Ovary (tissue), 3 donors: ENCODE data around the gene CRYZL1.

Experiments
- EP300 ChIP-seq: sonication (generic); formaldehyde crosslinking; IDR thresholded peaks from one replicate; pipeline ENCODE4 v1.6.1; 2017; ENCODE audit warnings: antibody characterized with exemption
- POLR2A ChIP-seq: fragments of 450-650 bp; IDR thresholded peaks from one replicate; pipeline ENCODE4 v1.6.1; 2017; ENCODE audit warnings: antibody characterized with exemption, mild to moderate bottlenecking, moderate library complexity
- TF ChIP-seq, protein P1 (sequence below), 3 donors: fragments of 450-650 bp in 2 of 3; fragments of 200-600 bp in 1 of 3; IDR thresholded peaks; one replicate each; pipeline versions ENCODE4 v1.5.1 to v1.8.0; 2016 to 2022; ENCODE audit warnings: antibody characterized with exemption in 3 of 3, mild to moderate bottlenecking in 1 of 3
- donor health status: DM: no; HTN: no; CAD: no.

DNA sequence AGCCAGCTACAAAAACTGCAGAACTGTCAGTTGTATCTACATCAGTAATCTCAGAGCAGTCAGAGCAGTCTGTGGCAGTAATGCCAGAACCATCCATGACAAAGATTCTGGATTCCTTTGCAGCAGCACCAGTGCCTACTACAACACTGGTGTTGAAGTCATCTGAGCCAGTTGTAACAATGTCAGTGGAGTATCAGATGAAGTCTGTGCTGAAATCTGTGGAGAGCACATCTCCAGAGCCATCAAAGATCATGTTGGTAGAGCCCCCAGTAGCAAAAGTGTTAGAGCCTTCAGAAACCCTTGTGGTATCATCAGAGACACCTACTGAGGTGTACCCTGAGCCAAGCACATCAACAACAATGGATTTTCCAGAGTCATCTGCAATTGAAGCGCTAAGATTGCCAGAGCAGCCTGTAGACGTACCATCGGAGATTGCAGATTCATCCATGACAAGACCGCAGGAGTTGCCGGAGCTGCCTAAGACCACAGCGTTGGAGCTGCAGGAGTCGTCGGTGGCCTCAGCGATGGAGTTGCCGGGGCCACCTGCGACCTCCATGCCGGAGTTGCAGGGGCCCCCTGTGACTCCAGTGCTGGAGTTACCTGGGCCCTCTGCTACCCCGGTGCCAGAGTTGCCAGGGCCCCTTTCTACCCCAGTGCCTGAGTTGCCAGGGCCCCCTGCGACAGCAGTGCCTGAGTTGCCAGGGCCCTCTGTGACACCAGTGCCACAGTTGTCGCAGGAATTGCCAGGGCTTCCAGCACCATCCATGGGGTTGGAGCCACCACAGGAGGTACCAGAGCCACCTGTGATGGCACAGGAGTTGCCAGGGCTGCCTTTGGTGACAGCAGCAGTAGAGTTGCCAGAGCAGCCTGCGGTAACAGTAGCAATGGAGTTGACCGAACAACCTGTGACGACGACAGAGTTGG is 91.4 kb downstream of the CRYZL1 start:
- TF ChIP-seq, protein P1, sequence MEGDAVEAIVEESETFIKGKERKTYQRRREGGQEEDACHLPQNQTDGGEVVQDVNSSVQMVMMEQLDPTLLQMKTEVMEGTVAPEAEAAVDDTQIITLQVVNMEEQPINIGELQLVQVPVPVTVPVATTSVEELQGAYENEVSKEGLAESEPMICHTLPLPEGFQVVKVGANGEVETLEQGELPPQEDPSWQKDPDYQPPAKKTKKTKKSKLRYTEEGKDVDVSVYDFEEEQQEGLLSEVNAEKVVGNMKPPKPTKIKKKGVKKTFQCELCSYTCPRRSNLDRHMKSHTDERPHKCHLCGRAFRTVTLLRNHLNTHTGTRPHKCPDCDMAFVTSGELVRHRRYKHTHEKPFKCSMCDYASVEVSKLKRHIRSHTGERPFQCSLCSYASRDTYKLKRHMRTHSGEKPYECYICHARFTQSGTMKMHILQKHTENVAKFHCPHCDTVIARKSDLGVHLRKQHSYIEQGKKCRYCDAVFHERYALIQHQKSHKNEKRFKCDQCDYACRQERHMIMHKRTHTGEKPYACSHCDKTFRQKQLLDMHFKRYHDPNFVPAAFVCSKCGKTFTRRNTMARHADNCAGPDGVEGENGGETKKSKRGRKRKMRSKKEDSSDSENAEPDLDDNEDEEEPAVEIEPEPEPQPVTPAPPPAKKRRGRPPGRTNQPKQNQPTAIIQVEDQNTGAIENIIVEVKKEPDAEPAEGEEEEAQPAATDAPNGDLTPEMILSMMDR (IDR thresholded peaks at IDR 0.05): no peak
- no peak for TF ChIP-seq EP300
- no peak for TF ChIP-seq POLR2A
